HG03045 (cell line): ENCODE data around the gene RHBDL3.

Experiments
- ATAC-seq: cut with Tn5 transposase; IDR thresholded peaks from one replicate; pipeline ENCODE4 v1.9.1; 2021; ENCODE audit warnings: mild to moderate bottlenecking, moderate library complexity; ENCODE audit not compliant: unreplicated experiment

RHBDL3 gene

DNA sequence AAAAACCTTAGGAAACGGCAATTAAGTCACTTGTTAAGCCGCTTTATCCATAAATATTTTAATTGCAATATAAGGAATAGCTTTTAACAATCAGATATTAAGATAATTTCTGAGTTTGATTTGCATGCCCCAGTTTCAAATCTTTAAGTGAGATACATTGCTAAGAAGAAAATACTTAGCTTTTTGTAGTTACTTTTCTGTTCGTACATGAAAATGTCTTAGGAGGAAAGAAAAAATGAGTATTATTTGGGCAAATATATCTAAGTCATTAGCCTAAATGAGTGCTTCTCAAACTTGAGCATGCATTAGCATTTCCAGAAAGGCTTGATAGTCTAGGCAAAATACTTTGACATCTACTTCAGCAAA lies 90.7 kb downstream of the RHBDL3 start:
- no peak for ATAC-seq

DNA sequence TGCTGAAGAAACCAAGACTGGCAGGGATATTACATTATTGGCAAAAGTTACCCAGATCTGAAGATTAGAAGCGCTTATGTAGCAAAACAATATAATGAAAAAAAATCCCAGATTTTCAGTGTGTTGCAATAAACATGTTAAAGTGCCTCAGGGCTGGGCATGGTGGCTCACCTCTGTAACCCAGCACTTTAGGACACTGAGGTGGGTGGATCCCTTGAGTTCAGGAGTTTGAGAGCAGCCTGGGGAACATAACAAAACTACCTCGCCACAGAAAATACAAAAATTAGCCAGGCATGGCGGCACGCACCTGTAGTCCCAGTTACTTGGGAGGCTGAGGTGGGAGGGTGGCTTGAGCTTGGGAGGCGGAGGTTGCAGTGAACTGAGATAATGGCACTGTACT lies 91.1 kb downstream of the RHBDL3 start:
- ATAC-seq: no peak

DNA sequence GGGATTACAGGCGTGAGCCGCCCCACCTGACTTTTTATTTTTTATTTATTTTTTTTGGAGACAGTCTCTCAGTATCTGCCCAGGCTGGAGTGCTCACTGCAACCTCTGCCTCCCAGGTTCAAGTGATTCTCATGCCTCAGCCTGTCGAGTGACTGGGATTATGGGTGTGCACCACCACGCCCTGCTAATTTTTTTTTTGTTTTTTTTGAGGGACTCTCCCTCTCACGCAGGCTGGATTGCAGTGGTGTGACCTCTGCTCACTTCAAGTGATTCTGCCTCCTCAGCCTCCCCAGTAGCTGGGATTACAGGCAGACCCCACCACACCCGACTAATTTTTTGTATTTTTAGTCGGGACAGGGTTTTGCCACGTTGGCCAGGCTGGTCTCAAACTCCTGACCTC lies 92.0 kb downstream of the RHBDL3 start:
- no peak for ATAC-seq

DNA sequence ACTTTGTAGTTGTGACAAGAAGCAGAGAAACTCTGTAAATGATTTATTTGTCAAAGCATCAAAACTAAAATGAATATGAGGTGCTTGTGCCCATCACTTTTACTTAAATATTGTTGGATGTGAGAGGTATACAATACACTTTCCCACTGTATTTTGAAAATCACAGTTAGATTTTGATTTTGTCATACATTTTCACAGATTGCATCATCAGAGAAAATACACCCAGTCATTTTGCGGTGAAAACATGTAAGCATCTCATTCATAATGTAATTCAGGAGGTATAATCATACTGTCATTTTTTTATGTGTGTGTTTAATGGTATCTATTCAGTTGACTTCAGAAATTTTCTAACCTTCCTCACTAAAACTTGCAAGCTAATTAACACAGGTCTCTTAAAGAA lies 95.6 kb downstream of the RHBDL3 start:
- ATAC-seq: no peak

DNA sequence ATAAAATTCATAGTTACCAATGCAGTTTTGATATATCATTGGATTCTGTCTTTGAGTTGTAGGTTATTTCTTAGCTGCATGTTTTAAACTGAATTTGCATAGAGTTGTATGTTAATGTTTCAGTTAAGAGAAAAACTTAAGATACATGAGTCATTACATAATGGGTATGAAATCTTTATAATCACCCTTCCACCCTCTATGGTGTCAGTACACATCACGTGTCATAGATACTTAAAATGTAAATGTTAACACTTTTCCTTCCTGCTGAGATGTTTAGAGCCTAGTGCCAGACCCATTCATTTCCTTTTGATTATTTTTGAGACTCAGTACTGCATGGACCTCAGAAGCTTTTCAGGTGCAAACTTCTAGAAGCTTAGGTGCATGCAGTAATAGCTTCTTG lies 104.8 kb downstream of the RHBDL3 start:
- ATAC-seq: no peak
